SIG-M5 (cell line): ENCODE results near the gene TSPYL2.

Source experiments
- DNase-seq: peaks from one replicate; lab custom pipeline; 2025; lab: John Stamatoyannopoulos, UW

TSPYL2 gene

GRCh38 chrX:53081925-53082772 is at the start of gene TSPYL2:
TSPYL2 (plus strand) TSS chrX:53082367; CDS start chrX:53082499, 132 bp downstream.
- DNase-seq, result peak; percentile 54

GRCh38 chrX:53036149-53036548 is 46.0 kb upstream of the TSPYL2 start:
- DNase-seq, result no peak

- DNase-seq, result no peak
Observed at GRCh38 chrX:53039236-53039635, 42.9 kb upstream of the TSPYL2 start.

- no peak for DNase-seq
Observed at GRCh38 chrX:53044995-53045394, 37.2 kb upstream of the TSPYL2 start.

GRCh38 chrX:53047228-53047627 is 34.9 kb upstream of the TSPYL2 start:
- DNase-seq, result no peak

- no peak for DNase-seq
Observed at GRCh38 chrX:53048169-53049126, 33.7 kb upstream of the TSPYL2 start, which contains the start of gene GPR173. GPR173 (plus strand) TSS chrX:53048789; CDS start chrX:53076622, 27,833 bp downstream.

GRCh38 chrX:53049127-53049517 is 33.0 kb upstream of the TSPYL2 start:
- DNase-seq, result no peak

- DNase-seq, result no peak
Observed at GRCh38 chrX:53050841-53051240, 31.3 kb upstream of the TSPYL2 start.

- no peak for DNase-seq
Observed at GRCh38 chrX:53055244-53055849, 26.8 kb upstream of the TSPYL2 start.

- DNase-seq, result no peak
Observed at GRCh38 chrX:53056292-53056691, 25.9 kb upstream of the TSPYL2 start.

- DNase-seq, result no peak
Observed at GRCh38 chrX:53065104-53065503, 17.1 kb upstream of the TSPYL2 start.

GRCh38 chrX:53071064-53071463 is 11.1 kb upstream of the TSPYL2 start:
- no peak for DNase-seq

- no peak for DNase-seq
Observed at GRCh38 chrX:53071604-53072417, 10.4 kb upstream of the TSPYL2 start.

GRCh38 chrX:53072418-53073114 is 9.6 kb upstream of the TSPYL2 start:
- DNase-seq, result no peak

GRCh38 chrX:53073115-53073586 is 9.0 kb upstream of the TSPYL2 start:
- no peak for DNase-seq

GRCh38 chrX:53075011-53075410 is 7.2 kb upstream of the TSPYL2 start:
- no peak for DNase-seq

GRCh38 chrX:53076671-53077070 is 5.5 kb upstream of the TSPYL2 start:
- no peak for DNase-seq

GRCh38 chrX:53077207-53078197 is 4.7 kb upstream of the TSPYL2 start:
- no peak for DNase-seq

GRCh38 chrX:53078943-53079342 is 3.2 kb upstream of the TSPYL2 start:
- DNase-seq, result no peak
